HUES64 (cell line): ENCODE results near the gene KCNQ5.

Experiments
- H3K27ac ChIP-seq: 2 replicates; pipeline ENCODE4 v1.7.0; 2013; ENCODE audit warnings: low read depth, low read length, inconsistent platforms
- H3K27me3 ChIP-seq: 2 replicates; pipeline ENCODE4 v1.6.1; 2013; ENCODE audit warnings: mild to moderate bottlenecking, low read length; ENCODE audit not compliant: insufficient read depth
- H3K36me3 ChIP-seq: 2 replicates; pipeline ENCODE4 v1.6.1; 2013; ENCODE audit warnings: mild to moderate bottlenecking, low read length; ENCODE audit not compliant: insufficient read depth
- H3K4me1 ChIP-seq: 2 replicates; pipeline ENCODE4 v1.6.1; 2013; ENCODE audit warnings: mild to moderate bottlenecking, low read length, moderate library complexity; ENCODE audit not compliant: insufficient read depth
- H3K4me3 ChIP-seq: 2 replicates; pipeline ENCODE4 v1.5.1; 2013; ENCODE audit warnings: mild to moderate bottlenecking, low read length, moderate library complexity
- H3K9ac ChIP-seq: 2 replicates; pipeline ENCODE4 v1.6.1; 2013; ENCODE audit warnings: mild to moderate bottlenecking, low read depth, low read length
- H3K9me3 ChIP-seq: 2 replicates; pipeline ENCODE4 v1.6.1; 2013; ENCODE audit warnings: low read depth, low read length; ENCODE audit not compliant: insufficient read depth
- WGBS: fragments of 150-250, 120-280 bp; methylation state at CpG from one replicate; pipeline ENCODE4 v1.1.7; 2013; ENCODE audit warnings: missing lambda C conversion rate; 5-methylcytosine and 5-hydroxymethylcytosine counted together

Gene KCNQ5

GRCh38 chr6:73234733-73235132 lies 612.9 kb downstream of the KCNQ5 start:
- Histone ChIP-seq H3K4me1 (no peaks in the 10 kb centered on the region), H3K27ac (no peak overlapping the region), H3K4me3 (no peak overlapping the region), H3K36me3 (no peaks in the 10 kb centered on the region), H3K9ac (no peak overlapping the region), H3K9me3 (no peaks in the 10 kb centered on the region), H3K27me3 (no peaks in the 10 kb centered on the region)
- WGBS, result 75% methylated on average over 1 of the region's 1 CpG

- Histone ChIP-seq H3K9ac (no peak overlapping the region), H3K27ac (no peak overlapping the region), H3K36me3 (no peaks in the 10 kb centered on the region), H3K9me3 (no peaks in the 10 kb centered on the region), H3K4me1 (no peaks in the 10 kb centered on the region), H3K27me3 (no peaks in the 10 kb centered on the region), H3K4me3 (no peak overlapping the region)
- WGBS, result 97% methylated on average over 5 of the region's 5 CpGs
These were observed 614.4 kb downstream of the KCNQ5 start for GRCh38 chr6:73236144-73236750.

- H3K27me3 ChIP-seq, result no peaks in the 10 kb centered on the region
- no peaks in the 10 kb centered on the region for H3K9me3 ChIP-seq
- WGBS, result 94% methylated on average over 4 of the region's 4 CpGs
- H3K4me1 ChIP-seq, result no peaks in the 10 kb centered on the region
- H3K4me3 ChIP-seq, result no peak overlapping the region
- no peaks in the 10 kb centered on the region for H3K36me3 ChIP-seq
- no peak overlapping the region for H3K9ac ChIP-seq
- H3K27ac ChIP-seq, result no peak overlapping the region
These were observed 618.9 kb downstream of the KCNQ5 start for GRCh38 chr6:73240730-73241129.

- Histone ChIP-seq H3K36me3 (no peaks in the 10 kb centered on the region), H3K27me3 (no peaks in the 10 kb centered on the region), H3K27ac (no peak overlapping the region), H3K9me3 (no peaks in the 10 kb centered on the region), H3K4me3 (no peak overlapping the region), H3K4me1 (no peaks in the 10 kb centered on the region), H3K9ac (no peak overlapping the region)
- 92% methylated on average over 5 of the region's 5 CpGs for WGBS
These were observed 620.1 kb downstream of the KCNQ5 start for GRCh38 chr6:73242001-73242400.
